Activated CD8-positive, alpha-beta memory T cell treated with anti-CD3 and anti-CD28 coated beads for 48 hours (primary cell): ENCODE results near the gene PDE11A.
A peak's percentile ranks its signal among the peaks of the same experiment; 100 is the strongest.

Experiments
- DNase-seq, 3 experiments: peaks; one replicate each; pipeline ENCODE4 v3.0.0-alpha.2; 2020; ENCODE audit warnings: low read depth in 2 of 3, low spot score in 2 of 3

The PDE11A gene

GRCh38 chr2:177929662-177930522 is 142.7 kb downstream of the PDE11A start:
- no peak for DNase-seq

- no peak for DNase-seq
These were observed 149.3 kb downstream of the PDE11A start for GRCh38 chr2:177923323-177923722.

- DNase-seq, result no peak
These were observed 150.9 kb downstream of the PDE11A start for GRCh38 chr2:177921726-177922125.

- no peak for DNase-seq
These were observed 155.4 kb downstream of the PDE11A start for GRCh38 chr2:177917169-177917568.

DNA sequence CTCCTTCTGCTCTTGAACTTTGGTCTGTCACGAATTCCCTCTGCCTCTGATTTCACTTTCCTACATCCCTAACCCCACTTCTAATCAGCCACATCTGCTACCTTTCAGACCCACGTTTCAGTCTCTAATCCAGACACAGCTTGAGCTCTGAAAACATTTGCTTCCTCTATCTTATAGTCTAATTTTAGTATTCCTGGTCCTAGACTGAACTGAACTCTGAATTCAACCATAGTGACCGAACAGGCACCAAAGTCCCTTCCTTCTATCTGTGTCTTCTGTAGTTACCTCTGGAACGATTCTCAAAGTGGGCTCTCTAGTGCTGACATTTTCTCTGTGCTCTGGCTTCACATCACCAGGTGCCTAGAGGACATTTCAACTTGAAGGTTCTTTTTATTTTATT is 156.2 kb downstream of the PDE11A start:
- no peak for DNase-seq

GRCh38 chr2:177914247-177914646 is 158.3 kb downstream of the PDE11A start:
- DNase-seq, result no peak

DNA sequence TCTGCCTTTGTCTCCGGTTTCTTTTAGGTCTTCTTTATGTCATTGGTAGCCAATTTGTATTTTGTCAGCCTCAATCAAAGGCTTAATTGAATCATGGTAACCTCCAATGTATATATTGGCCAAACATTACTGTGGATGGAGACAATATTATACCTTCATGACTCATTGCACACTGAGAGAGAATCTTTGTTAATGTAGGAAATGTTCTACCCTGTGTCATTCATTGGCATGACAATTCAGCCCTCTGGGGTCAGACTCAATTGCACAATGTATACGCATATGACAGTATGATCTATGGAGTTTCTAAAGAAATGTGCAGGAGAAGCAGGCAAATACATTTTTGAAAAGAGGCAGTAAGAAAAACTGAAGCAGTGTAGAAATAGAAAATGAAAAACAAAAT is 162.6 kb downstream of the PDE11A start:
- no peak for DNase-seq

DNA sequence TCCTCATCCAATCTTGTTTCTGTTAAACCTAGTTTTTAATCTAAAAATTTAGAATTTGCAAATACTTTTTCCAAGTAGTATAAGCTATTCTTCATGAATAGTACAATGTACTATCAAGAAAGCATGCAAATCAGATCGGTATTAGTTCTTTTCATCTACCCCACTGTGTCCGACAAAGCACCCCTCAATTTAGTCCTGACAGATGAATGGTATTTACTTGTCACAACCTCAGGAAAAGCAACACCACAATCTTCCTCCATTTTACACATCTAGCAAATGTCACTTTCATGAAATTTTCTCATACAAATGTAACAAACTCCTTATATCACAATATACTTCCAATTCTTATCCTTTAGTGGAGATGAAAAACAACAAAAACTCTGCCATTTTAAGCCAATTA is 163.8 kb downstream of the PDE11A start:
- no peak for DNase-seq

- no peak for DNase-seq
These were observed 164.4 kb downstream of the PDE11A start for GRCh38 chr2:177908182-177908581.

GRCh38 chr2:177906041-177906718 is 166.4 kb downstream of the PDE11A start:
- DNase-seq, result peak; percentile 34 to 65 (median 38)

DNA sequence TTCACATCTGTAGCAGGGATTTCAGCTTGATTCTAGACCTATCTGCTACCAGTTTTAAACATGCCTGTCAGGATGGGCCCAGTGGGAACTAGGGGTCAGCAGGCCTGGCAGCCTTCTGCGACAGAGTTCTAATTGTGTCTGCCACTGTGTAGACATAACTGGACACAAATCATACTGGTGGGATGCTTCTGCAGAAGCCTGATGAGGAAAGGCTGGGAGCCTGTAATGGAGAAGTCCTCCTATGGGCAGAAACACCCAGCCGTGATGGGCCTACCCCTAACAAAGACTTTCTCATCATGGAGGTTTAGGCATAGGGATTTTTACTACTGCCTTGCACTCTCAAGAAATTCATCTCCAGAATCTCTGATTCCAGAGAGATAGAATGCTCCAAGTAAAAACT is 166.9 kb downstream of the PDE11A start:
- no peak for DNase-seq

DNA sequence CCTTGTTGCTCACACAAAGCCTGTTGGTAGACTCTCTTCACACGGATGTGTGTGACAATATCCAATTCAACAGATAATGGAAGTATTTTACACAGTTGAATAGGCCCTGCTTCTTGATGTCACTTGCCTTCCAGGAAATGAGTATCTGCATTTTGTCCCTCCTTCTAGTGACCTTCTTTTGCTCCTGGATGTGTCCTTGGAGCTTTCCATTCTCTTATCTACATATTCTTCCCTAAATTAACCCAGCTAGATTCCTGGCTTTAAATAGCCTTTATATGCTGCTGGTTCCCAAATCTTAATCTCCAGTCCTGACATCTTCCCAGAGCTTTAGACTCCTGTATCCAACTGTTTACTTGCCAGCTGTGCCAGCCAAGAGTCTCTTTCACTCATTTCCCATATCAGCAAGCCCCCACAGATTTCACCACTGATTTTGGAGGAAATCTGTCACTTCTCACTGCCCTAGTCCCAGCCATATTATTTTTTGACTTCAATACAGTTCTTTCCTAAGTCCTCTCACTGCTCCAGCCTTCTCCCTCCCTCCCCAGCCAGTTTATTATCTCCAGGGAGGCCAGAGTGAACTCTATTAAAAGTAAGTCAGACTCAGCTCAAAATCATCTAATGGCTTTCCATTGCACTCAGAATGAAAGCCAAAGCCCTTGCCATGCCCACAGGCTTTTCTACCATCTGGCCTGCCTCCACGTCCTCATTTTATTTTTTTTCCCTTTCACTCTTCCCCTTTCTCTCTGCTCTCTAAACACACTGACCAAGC is 170.0 kb downstream of the PDE11A start:
- DNase-seq, result no peak

DNA sequence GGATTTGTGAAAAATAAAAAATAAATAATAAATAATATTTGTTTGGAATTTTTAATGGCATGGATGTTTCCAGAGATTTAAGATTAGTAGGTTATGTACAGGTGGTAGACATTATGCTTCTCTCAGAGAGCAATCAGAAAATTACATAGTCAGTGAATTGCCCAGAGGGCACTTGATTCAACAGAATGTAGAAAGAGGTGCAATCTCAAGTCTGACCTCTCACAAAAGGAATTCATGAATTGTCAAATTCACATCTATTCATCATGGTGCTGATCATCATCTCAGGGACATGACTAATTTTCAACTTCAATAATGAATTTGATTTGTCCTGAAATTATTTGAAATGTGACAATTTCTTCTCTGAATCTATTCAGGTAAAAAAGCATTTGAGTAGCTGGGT is 172.5 kb downstream of the PDE11A start:
- DNase-seq, result no peak

DNA sequence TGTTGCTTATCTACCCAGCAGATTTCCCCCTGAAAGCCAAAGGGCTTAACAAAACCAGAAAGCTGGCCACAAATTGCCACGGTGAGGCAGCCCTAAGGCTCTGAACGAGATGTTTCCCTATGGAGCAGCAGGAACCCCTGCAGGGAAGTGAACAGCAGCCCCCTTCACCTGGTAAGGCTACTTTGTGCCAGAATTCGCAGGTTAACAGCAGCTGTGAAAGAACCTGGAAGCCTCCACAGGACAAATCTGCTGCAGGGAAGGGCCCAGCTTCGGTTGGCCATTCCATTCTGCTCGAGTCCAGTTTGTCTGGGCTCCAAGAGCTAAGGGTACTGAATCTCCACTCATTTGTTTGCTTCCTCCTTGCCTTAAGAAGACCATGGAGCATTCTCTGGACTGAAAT is 175.3 kb downstream of the PDE11A start:
- DNase-seq, result no peak

DNA sequence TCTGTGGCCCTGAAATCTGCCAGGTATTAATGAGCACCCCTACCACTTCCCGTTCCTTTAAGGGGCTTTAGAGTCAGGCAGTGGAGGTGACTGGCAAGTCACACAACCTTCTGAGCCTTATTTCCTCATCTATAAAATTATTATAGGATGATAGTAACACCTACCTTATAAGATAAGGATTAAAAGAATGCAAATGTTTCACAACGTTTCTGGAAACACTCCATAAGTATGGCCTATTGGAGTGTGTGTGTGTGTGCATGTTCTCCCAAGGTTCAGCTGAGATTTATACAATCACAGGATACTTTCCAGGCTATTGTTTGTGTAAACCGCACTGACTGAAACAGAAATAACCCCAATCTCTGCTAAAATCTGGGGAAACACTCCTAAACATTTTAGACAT is 176.0 kb downstream of the PDE11A start:
- DNase-seq, result no peak

GRCh38 chr2:177894546-177894945 is 178.0 kb downstream of the PDE11A start:
- DNase-seq, result no peak

GRCh38 chr2:177893880-177894279 is 178.7 kb downstream of the PDE11A start:
- no peak for DNase-seq

- DNase-seq, result no peak
These were observed 181.0 kb downstream of the PDE11A start for GRCh38 chr2:177891533-177891932.

DNA sequence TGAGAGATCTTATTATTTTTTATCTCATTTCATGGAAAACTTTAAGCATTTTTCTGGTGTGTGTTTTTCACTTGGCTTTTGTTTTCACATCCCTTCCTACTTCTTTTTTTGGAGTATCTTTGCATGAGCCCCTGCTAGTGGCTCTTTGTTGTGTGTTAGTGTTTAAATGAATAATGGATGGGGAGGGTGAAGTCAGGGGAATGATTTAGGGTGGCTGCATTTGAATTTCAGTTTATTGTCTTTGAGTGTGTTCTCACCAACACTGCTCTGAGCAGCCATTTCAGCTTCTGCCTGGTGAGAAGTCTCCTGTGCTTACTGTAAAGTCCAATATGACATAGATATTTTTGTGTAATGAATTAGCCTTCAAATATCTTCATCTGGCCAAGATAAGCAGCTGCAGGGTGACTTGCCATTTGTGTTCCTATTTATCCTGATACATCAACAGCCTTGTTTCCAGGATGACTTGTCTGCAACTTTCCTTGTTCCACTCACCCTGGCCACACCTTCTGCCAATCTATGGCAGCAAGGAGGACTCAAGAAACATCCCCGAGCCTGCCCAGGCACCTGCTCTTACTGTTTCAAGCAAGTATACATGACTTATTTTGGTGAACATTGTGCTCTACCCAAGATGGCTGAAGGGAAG is 182.6 kb downstream of the PDE11A start:
- DNase-seq, result no peak

GRCh38 chr2:177888581-177888980 is 184.0 kb downstream of the PDE11A start:
- no peak for DNase-seq

GRCh38 chr2:177887722-177888121 is 184.9 kb downstream of the PDE11A start:
- no peak for DNase-seq
